Measurements from ENCODE around the gene NPTN. TPM values are rescaled to one million over a fixed set of nuclear protein-coding genes. Genes with fewer than 3 reads are reported as not detected.

The NPTN gene
- polyA plus RNA-seq, 1 of the 3 experiments (the other 2 are of a cell fraction): 177 TPM

DNA sequence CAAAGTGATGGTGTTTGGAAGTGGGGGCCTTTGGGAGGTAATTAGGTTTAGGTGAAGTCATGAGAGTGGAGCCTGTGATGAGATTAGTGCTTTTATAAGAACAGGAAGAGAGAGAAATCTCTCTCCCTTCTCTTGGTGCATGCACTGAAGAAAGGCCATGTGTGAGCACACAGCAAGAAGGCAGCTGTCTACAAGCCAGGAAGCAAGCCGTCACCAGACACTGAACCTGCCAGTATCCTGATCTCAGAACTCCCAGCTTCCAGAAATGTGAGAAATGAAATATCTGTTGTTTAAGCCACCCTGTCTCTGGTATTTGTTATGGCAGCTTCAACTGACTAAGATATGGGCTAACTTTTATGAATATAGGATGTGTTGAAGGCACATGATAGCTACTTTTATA is 117.7 kb downstream of the NPTN start:
- Histone ChIP-seq H3K4me3 (ENCODE audit: low read depth in 2 of 2, low read length in 1 of 2) (no peak overlapping the region), H3K4me1 (ENCODE audit: control insufficient read depth in 1 of 2, insufficient read depth in 2 of 2, low read depth in 1 of 2, low read length in 1 of 2) (peaks cover 0 to 5% of the 10 kb centered on the region in 2 experiments; a peak in 1 of 4 replicates), H4K20me1 (ENCODE audit: insufficient read depth) (no peaks in the 10 kb centered on the region), H3K36me3 (replicated peaks in 1 of 2; ENCODE audit: control insufficient read depth in 1 of 2, insufficient read depth in 2 of 2, low read length in 1 of 2) (no peaks in the 10 kb centered on the region), H2AFZ (ENCODE audit: low read depth) (no peak overlapping the region), H3K9me2 (no peaks in the 10 kb centered on the region), H3K27ac (ENCODE audit: low read depth in 2 of 2, low read length in 1 of 2) (no peak overlapping the region), H3K9me3 (no peaks in the 10 kb centered on the region), H3K27me3 (ENCODE audit: insufficient read depth) (no peaks in the 10 kb centered on the region), H3K4me2 (no peak overlapping the region), H3K9ac (no peak overlapping the region), H3K79me2 (ENCODE audit: insufficient read depth) (no peaks in the 10 kb centered on the region), H3F3A (replicated peaks; ENCODE audit: insufficient read depth) (no peaks in the 10 kb centered on the region)
- CTCF ChIA-PET: no interaction called here
- WGBS (ENCODE audit: low lambda C conversion rate): 64% methylated on average over 1 of the region's 1 CpG
- DNase-seq: no peak
- no peak for TF ChIP-seq GATA2 (CRISPR knock-in tag; IDR thresholded peaks at IDR 0.05)
- TF ChIP-seq, protein P1, sequence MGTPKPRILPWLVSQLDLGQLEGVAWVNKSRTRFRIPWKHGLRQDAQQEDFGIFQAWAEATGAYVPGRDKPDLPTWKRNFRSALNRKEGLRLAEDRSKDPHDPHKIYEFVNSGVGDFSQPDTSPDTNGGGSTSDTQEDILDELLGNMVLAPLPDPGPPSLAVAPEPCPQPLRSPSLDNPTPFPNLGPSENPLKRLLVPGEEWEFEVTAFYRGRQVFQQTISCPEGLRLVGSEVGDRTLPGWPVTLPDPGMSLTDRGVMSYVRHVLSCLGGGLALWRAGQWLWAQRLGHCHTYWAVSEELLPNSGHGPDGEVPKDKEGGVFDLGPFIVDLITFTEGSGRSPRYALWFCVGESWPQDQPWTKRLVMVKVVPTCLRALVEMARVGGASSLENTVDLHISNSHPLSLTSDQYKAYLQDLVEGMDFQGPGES (IDR thresholded peaks at IDR 0.05; ENCODE audit: low read depth, low read length): no peak
- TF ChIP-seq, protein P2, sequence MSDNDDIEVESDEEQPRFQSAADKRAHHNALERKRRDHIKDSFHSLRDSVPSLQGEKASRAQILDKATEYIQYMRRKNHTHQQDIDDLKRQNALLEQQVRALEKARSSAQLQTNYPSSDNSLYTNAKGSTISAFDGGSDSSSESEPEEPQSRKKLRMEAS (IDR thresholded peaks at IDR 0.05; ENCODE audit: low read depth): no peak
- TF ChIP-seq FOXM1 (IDR thresholded peaks at IDR 0.05; ENCODE audit: low read depth): no peak
- no peak for TF ChIP-seq JUND (IDR thresholded peaks at IDR 0.05)
- no peak for TF ChIP-seq SMC3 (IDR thresholded peaks at IDR 0.05; ENCODE audit: low read depth, low read length)
- TF ChIP-seq, protein P3, sequence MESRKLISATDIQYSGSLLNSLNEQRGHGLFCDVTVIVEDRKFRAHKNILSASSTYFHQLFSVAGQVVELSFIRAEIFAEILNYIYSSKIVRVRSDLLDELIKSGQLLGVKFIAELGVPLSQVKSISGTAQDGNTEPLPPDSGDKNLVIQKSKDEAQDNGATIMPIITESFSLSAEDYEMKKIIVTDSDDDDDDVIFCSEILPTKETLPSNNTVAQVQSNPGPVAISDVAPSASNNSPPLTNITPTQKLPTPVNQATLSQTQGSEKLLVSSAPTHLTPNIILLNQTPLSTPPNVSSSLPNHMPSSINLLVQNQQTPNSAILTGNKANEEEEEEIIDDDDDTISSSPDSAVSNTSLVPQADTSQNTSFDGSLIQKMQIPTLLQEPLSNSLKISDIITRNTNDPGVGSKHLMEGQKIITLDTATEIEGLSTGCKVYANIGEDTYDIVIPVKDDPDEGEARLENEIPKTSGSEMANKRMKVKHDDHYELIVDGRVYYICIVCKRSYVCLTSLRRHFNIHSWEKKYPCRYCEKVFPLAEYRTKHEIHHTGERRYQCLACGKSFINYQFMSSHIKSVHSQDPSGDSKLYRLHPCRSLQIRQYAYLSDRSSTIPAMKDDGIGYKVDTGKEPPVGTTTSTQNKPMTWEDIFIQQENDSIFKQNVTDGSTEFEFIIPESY (IDR thresholded peaks at IDR 0.05; ENCODE audit: borderline replicate concordance, low read depth): no peak
- TF ChIP-seq, protein P4, sequence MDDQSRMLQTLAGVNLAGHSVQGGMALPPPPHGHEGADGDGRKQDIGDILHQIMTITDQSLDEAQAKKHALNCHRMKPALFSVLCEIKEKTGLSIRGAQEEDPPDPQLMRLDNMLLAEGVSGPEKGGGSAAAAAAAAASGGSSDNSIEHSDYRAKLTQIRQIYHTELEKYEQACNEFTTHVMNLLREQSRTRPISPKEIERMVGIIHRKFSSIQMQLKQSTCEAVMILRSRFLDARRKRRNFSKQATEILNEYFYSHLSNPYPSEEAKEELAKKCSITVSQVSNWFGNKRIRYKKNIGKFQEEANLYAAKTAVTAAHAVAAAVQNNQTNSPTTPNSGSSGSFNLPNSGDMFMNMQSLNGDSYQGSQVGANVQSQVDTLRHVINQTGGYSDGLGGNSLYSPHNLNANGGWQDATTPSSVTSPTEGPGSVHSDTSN (IDR thresholded peaks at IDR 0.05): no peak
- no peak for TF ChIP-seq EZH2phosphoT487 (IDR thresholded peaks at IDR 0.05; ENCODE audit: borderline replicate concordance, low read depth)
- no peak for TF ChIP-seq ELF1 (IDR thresholded peaks at IDR 0.05)
- no peak for TF ChIP-seq FOSL2 (IDR thresholded peaks at IDR 0.05; ENCODE audit: borderline replicate concordance, low read depth)
- no peak for TF ChIP-seq RXRA (IDR thresholded peaks at IDR 0.05; ENCODE audit: borderline replicate concordance, low read depth)
- TF ChIP-seq POLR2AphosphoS5 (IDR thresholded peaks at IDR 0.05; ENCODE audit: low read depth, low read length): no peak
- TF ChIP-seq, protein P5, sequence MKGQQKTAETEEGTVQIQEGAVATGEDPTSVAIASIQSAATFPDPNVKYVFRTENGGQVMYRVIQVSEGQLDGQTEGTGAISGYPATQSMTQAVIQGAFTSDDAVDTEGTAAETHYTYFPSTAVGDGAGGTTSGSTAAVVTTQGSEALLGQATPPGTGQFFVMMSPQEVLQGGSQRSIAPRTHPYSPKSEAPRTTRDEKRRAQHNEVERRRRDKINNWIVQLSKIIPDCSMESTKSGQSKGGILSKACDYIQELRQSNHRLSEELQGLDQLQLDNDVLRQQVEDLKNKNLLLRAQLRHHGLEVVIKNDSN (IDR thresholded peaks at IDR 0.05; ENCODE audit: borderline replicate concordance, low read depth): no peak
- TF ChIP-seq TAF1 (IDR thresholded peaks at IDR 0.05; ENCODE audit: borderline replicate concordance, low read depth, low read length): no peak
- no peak for TF ChIP-seq MEF2A (IDR thresholded peaks at IDR 0.05; ENCODE audit: borderline replicate concordance, low read depth)
- no peak for TF ChIP-seq RCOR1 (IDR thresholded peaks at IDR 0.05; ENCODE audit: low read length)
- no peak for TF ChIP-seq NRF1 (IDR thresholded peaks at IDR 0.05; ENCODE audit: low read depth, low read length)
- TF ChIP-seq, protein P6, sequence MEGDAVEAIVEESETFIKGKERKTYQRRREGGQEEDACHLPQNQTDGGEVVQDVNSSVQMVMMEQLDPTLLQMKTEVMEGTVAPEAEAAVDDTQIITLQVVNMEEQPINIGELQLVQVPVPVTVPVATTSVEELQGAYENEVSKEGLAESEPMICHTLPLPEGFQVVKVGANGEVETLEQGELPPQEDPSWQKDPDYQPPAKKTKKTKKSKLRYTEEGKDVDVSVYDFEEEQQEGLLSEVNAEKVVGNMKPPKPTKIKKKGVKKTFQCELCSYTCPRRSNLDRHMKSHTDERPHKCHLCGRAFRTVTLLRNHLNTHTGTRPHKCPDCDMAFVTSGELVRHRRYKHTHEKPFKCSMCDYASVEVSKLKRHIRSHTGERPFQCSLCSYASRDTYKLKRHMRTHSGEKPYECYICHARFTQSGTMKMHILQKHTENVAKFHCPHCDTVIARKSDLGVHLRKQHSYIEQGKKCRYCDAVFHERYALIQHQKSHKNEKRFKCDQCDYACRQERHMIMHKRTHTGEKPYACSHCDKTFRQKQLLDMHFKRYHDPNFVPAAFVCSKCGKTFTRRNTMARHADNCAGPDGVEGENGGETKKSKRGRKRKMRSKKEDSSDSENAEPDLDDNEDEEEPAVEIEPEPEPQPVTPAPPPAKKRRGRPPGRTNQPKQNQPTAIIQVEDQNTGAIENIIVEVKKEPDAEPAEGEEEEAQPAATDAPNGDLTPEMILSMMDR (IDR thresholded peaks at IDR 0.05): no peak
- POLR2A ChIA-PET: no interaction called here
